SK-N-MC (cell line): Measurements from ENCODE around the gene KDM1B.

Source experiments
- EZH2 ChIP-seq: fragments of 200-600 bp; sonication (generic); IDR thresholded peaks from one replicate; pipeline ENCODE4 v1.6.1; 2017; ENCODE audit warnings: antibody characterized with exemption
- POLR2AphosphoS5 ChIP-seq: IDR thresholded peaks from 2 replicates; pipeline ENCODE4 v1.6.1; 2012; ENCODE audit warnings: mild to moderate bottlenecking, low read depth, low read length, borderline replicate concordance

DNA sequence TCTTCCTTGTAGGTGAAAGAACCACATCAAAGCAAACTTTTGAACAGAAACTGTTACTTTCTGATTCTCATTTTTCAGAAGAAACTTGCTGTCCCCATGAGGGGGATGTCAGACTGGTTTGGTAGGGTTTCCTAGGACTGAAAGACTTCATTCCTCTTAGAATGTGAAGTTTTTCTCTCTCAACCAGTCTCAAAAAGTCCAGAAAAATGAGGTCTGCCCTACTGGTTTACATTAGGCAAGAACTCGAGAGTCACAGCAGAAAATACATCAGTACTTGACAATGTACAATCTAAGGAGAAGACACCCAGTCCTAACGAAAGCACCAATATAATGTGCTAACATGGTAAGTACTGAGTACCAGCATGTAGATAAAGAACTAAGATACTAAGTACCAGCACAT is 20.1 kb upstream of the KDM1B start:
- TF ChIP-seq POLR2AphosphoS5 (no peak), EZH2 (no peak)
